H1 (cell line): ENCODE data around the gene ADGRV1. TPM values are rescaled to one million over a fixed set of nuclear protein-coding genes. Genes with fewer than 3 reads are reported as not detected.

ENCODE experiments used
- CTCF ChIA-PET: fragments of 300-600 bp; sonication (Branson Sonifier 250); formaldehyde crosslinking; loops from one replicate; lab custom pipeline; 2021; ENCODE audit not compliant: partially characterized antibody; lab: Charles Lee
- POLR2A ChIA-PET: fragments of 300-600 bp; sonication (Branson Sonifier 250); formaldehyde crosslinking; loops from one replicate; lab custom pipeline; 2021; ENCODE audit warnings: inconsistent platforms; ENCODE audit not compliant: partially characterized antibody; lab: Charles Lee
- DNase-seq, 2 experiments: peaks; one replicate each; pipeline versions ENCODE4 v3.0.0 to v3.0.0-alpha.2; 2010 to 2022; ENCODE audit warnings: low spot score in 2 of 2, low read depth in 1 of 2, mixed read lengths in 1 of 2
- FAIRE-seq: peaks from 2 replicates; lab custom pipeline; 2011; peaks lifted over from hg19 to GRCh38; lab: Jason Lieb, UNC
- H2AFZ ChIP-seq: 2 replicates; pipeline ENCODE4 v1.8.1; 2012; ENCODE audit warnings: low read length, inconsistent platforms
- H2AK5ac ChIP-seq: 2 replicates; pipeline ENCODE4 v1.6.1; 2013; ENCODE audit warnings: low read depth, low read length
- H2BK120ac ChIP-seq: replicated peaks from 2 replicates; pipeline ENCODE3; 2013; ENCODE audit warnings: low read depth, low read length, inconsistent platforms
- H2BK12ac ChIP-seq: 2 replicates; pipeline ENCODE4 v1.6.1; 2013; ENCODE audit warnings: low read depth, low read length
- H2BK15ac ChIP-seq: 2 replicates; pipeline ENCODE4 v1.6.1; 2013; ENCODE audit warnings: low read length
- H2BK20ac ChIP-seq: 2 replicates; pipeline ENCODE4 v1.6.1; 2013; ENCODE audit warnings: low read length
- H2BK5ac ChIP-seq: 2 replicates; pipeline ENCODE4 v1.6.1; 2013; ENCODE audit warnings: low read depth, low read length
- H3K14ac ChIP-seq: 2 replicates; pipeline ENCODE4 v1.6.1; 2013; ENCODE audit warnings: inconsistent platforms; ENCODE audit not compliant: insufficient read length
- H3K18ac ChIP-seq: 2 replicates; pipeline ENCODE4 v1.6.1; 2013; ENCODE audit warnings: low read length; ENCODE audit errors: extremely low read depth
- H3K23ac ChIP-seq: 2 replicates; pipeline ENCODE4 v1.6.1; 2013; ENCODE audit warnings: inconsistent platforms; ENCODE audit not compliant: insufficient read length
- H3K23me2 ChIP-seq: 2 replicates; pipeline ENCODE4 v1.6.1; 2013; ENCODE audit warnings: low read depth, low read length
- H3K27ac ChIP-seq: 2 replicates; pipeline ENCODE4 v1.6.1; 2011; ENCODE audit warnings: low read depth, low read length, inconsistent platforms
- H3K27me3 ChIP-seq, 4 experiments: replicated peaks in 1 of 4; 1 replicate in 1 of 4; 2 replicates in 3 of 4; pipeline versions ENCODE4 v1.6.1 to v1.8.1; 2011 to 2013; ENCODE audit warnings: low read length in 3 of 4, mild to moderate bottlenecking in 3 of 4, inconsistent platforms in 2 of 4, mixed read lengths in 2 of 4, moderate library complexity in 1 of 4; ENCODE audit not compliant: control insufficient read depth in 3 of 4, insufficient read depth in 3 of 4; ENCODE audit errors: extremely low read depth in 1 of 4
- H3K36me3 ChIP-seq, 4 experiments: 2 replicates each; pipeline versions ENCODE4 v1.6.1 to v1.8.1; 2011 to 2013; ENCODE audit warnings: mild to moderate bottlenecking in 4 of 4, low read length in 3 of 4, moderate library complexity in 2 of 4, control low read depth in 1 of 4, inconsistent platforms in 1 of 4; ENCODE audit not compliant: insufficient read depth in 4 of 4, control insufficient read depth in 2 of 4
- H3K4ac ChIP-seq: replicated peaks from 2 replicates; pipeline ENCODE3; 2013; ENCODE audit warnings: low read length, low read depth, mixed read lengths, inconsistent platforms; ENCODE audit not compliant: insufficient read length
- H3K4me1 ChIP-seq, 4 experiments: replicated peaks in 1 of 4; 1 replicate in 1 of 4; 2 replicates in 3 of 4; pipeline versions ENCODE4 v1.6.1 to v1.8.1; 2011 to 2013; ENCODE audit warnings: low read length in 3 of 4, inconsistent platforms in 2 of 4, mixed read lengths in 1 of 4; ENCODE audit not compliant: insufficient read depth in 4 of 4, control insufficient read depth in 3 of 4
- H3K4me2 ChIP-seq, 2 experiments: 2 replicates each; pipeline versions ENCODE4 v1.6.1 to v1.8.1; 2011 to 2013; ENCODE audit warnings: low read depth in 2 of 2, low read length in 2 of 2, control low read depth in 1 of 2, inconsistent platforms in 1 of 2, mild to moderate bottlenecking in 1 of 2; ENCODE audit not compliant: insufficient read depth in 1 of 2
- H3K4me3 ChIP-seq, 4 experiments: fragments of 200-600, 300-600 bp in 1 of 4; sonication (generic), shearing (Covaris generic), sonication (Bioruptor Twin) in 1 of 4; 2 replicates each; pipeline versions ENCODE4 v1.5.1 to v1.8.1; 2011 to 2016; ENCODE audit warnings: low read length in 4 of 4, low read depth in 3 of 4, control low read depth in 2 of 4, inconsistent platforms in 2 of 4, mild to moderate bottlenecking in 2 of 4, mixed read lengths in 1 of 4, moderate library complexity in 1 of 4; ENCODE audit not compliant: insufficient read depth in 2 of 4; ENCODE audit errors: extremely low read depth in 1 of 4
- H3K56ac ChIP-seq: replicated peaks from 2 replicates; pipeline ENCODE3; 2013; ENCODE audit warnings: low read depth, mild to moderate bottlenecking, mixed read lengths, low read length, inconsistent platforms; ENCODE audit not compliant: insufficient read length
- H3K79me1 ChIP-seq: 2 replicates; pipeline ENCODE4 v1.6.1; 2013; ENCODE audit warnings: low read depth, low read length, control low read depth
- H3K79me2 ChIP-seq, 2 experiments: 2 replicates each; pipeline versions ENCODE4 v1.6.1 to v1.8.1; 2012 to 2013; ENCODE audit warnings: low read length in 2 of 2, mild to moderate bottlenecking in 2 of 2, inconsistent platforms in 1 of 2; ENCODE audit not compliant: insufficient read depth in 2 of 2, control insufficient read depth in 1 of 2
- H3K9ac ChIP-seq, 4 experiments: replicated peaks in 1 of 4; 1 replicate in 1 of 4; 2 replicates in 3 of 4; pipeline versions ENCODE4 v1.6.1 to v1.8.1; 2011 to 2013; ENCODE audit warnings: low read depth in 3 of 4, low read length in 3 of 4, control low read depth in 2 of 4, mild to moderate bottlenecking in 2 of 4, moderate library complexity in 2 of 4, inconsistent platforms in 1 of 4; ENCODE audit errors: extremely low read depth in 1 of 4
- H3K9me3 ChIP-seq, 2 experiments: 2 replicates each; pipeline versions ENCODE4 v1.6.1 to v1.8.1; 2012 to 2013; ENCODE audit warnings: mild to moderate bottlenecking in 2 of 2, moderate library complexity in 2 of 2, control low read depth in 1 of 2, inconsistent platforms in 1 of 2, low read depth in 1 of 2, low read length in 1 of 2, mixed read lengths in 1 of 2; ENCODE audit not compliant: insufficient read depth in 2 of 2
- H4K20me1 ChIP-seq, 2 experiments: replicated peaks in 1 of 2; 2 replicates each; pipeline versions ENCODE3 to v1.8.1; 2011 to 2013; ENCODE audit warnings: inconsistent platforms in 2 of 2, low read length in 2 of 2, mild to moderate bottlenecking in 1 of 2; ENCODE audit not compliant: insufficient read depth in 2 of 2, control insufficient read depth in 1 of 2
- H4K5ac ChIP-seq: 2 replicates; pipeline ENCODE4 v1.6.1; 2013; ENCODE audit warnings: low read length, low read depth, mixed read lengths, inconsistent platforms; ENCODE audit not compliant: insufficient read length
- H4K8ac ChIP-seq: 2 replicates; pipeline ENCODE4 v1.8.0; 2013; ENCODE audit warnings: mild to moderate bottlenecking, moderate library complexity, low read length, inconsistent platforms; ENCODE audit not compliant: insufficient read depth; ENCODE audit errors: extremely low read depth
- H4K91ac ChIP-seq: replicated peaks from 2 replicates; pipeline ENCODE3; 2013; ENCODE audit warnings: low read length, mixed read lengths, inconsistent platforms; ENCODE audit not compliant: insufficient read length
- EP300 ChIP-seq, 2 experiments: IDR thresholded peaks; 1 replicate in 1 of 2; 2 replicates in 1 of 2; pipeline ENCODE4 v1.6.1; 2011 to 2012; ENCODE audit warnings: low read depth in 2 of 2, low read length in 2 of 2, mild to moderate bottlenecking in 2 of 2, borderline replicate concordance in 1 of 2, inconsistent platforms in 1 of 2, moderate library complexity in 1 of 2
- MAX ChIP-seq: IDR thresholded peaks from 2 replicates; pipeline ENCODE4 v1.6.1; 2012; ENCODE audit warnings: inconsistent platforms
- PHF8 ChIP-seq: fragments of 200-600 bp; sonication (generic); conservative IDR thresholded peaks from 2 replicates; pipeline ENCODE4 v1.7.1; 2012; ENCODE audit warnings: low read depth, mild to moderate bottlenecking, inconsistent platforms, low read length, moderate library complexity
- WGBS, 2 experiments: shearing (Covaris generic) in 1 of 2; methylation state at CpG; one replicate each; pipeline versions ENCODE4 v1.1.6 to v1.1.7; 2013 to 2015; ENCODE audit warnings: low lambda C conversion rate in 2 of 2, mixed read lengths in 2 of 2, inconsistent platforms in 1 of 2, low coverage in 1 of 2, missing lambda C conversion rate in 1 of 2; ENCODE audit not compliant: insufficient replicate concordance in 2 of 2, insufficient coverage in 1 of 2, insufficient read length in 1 of 2; ENCODE audit errors: extremely low coverage in 1 of 2, missing lambda C conversion rate in 1 of 2; 5-methylcytosine and 5-hydroxymethylcytosine counted together
- polyA plus RNA-seq, 7 experiments: library from polyadenylated mRNA; depleted of rRNA in 3 of 7; stranded (reverse) in 5 of 7; unstranded in 2 of 7; fragments of >200 nt in 5 of 7; fragments of 200-250 nt in 2 of 7; gene quantifications; 1 replicate in 5 of 7; 2 replicates in 1 of 7; 4 replicates in 1 of 7; pipeline versions ENCODE4 v1.2.1 to v1.2.3, GENCODE V29; 2011 to 2013; ENCODE audit warnings: missing spikeins in 2 of 7, mixed read lengths in 2 of 7
- total RNA-seq: library from RNA; stranded (reverse); fragmentation: NEBNext Ultra II Directional; extraction: Animal tissue kit (Norgen Biotek cat#: 25700); gene quantifications from 2 replicates; pipeline ENCODE4 v1.2.1, GENCODE V29; 2021

Gene ADGRV1
- total and polyA plus RNA-seq, 2 of the 8 experiments (the other 6 are each of a cell fraction or from before 2014, with no cell fraction given), result 53.1 to 62.2 TPM

GRCh38 chr5:90615355-90615754 is 56.8 kb downstream of the ADGRV1 start:
- POLR2A ChIA-PET, result no interaction called here
- H2AFZ ChIP-seq, result no peak overlapping the region
- no peak overlapping the region for H2BK5ac ChIP-seq

More at GRCh38 chr5:90615355-90615754, 56.8 kb downstream of the ADGRV1 start:
- Histone ChIP-seq H3K18ac (no peak overlapping the region), H3K4me1 (peaks cover 0 to 5% (median 0%) of the 10 kb centered on the region in 4 experiments; a peak in 2 of 7 replicates), H4K8ac (no peak overlapping the region), H3K79me1 (no peaks in the 10 kb centered on the region), H4K5ac (no peak overlapping the region), H3K9ac (no peak overlapping the region), H2AK5ac (no peak overlapping the region), H3K23me2 (no peaks in the 10 kb centered on the region), H3K36me3 (peaks cover 0 to 27% (median 3%) of the 10 kb centered on the region in 4 experiments; a peak in 3 of 8 replicates), H2BK15ac (no peak overlapping the region), H4K91ac (no peak overlapping the region), H3K56ac (no peak overlapping the region), H3K27me3 (no peaks in the 10 kb centered on the region), H3K27ac (no peak overlapping the region), H2BK120ac (no peak overlapping the region), H4K20me1 (peaks cover 0 to 2% of the 10 kb centered on the region in 2 experiments), H2BK20ac (no peak overlapping the region), H3K4me3 (no peak overlapping the region), H3K4me2 (no peak overlapping the region), H3K14ac (no peak overlapping the region), H3K9me3 (no peaks in the 10 kb centered on the region), H3K79me2 (peaks cover 0 to 42% of the 10 kb centered on the region in 2 experiments; a peak in 2 of 4 replicates), H3K4ac (no peak overlapping the region), H3K23ac (no peak overlapping the region), H2BK12ac (no peak overlapping the region)
- CTCF ChIA-PET, result interaction anchor here (0.6 to 4.5 kb wide), 3 partner anchors 11 to 150 kb away, joined by 3 to 33 read pairs (median 4); no protein-coding TSS in a partner anchor
- FAIRE-seq (no peak), DNase-seq (no peak)
- WGBS, 2 experiments, result 93 to 100% methylated on average over 2 to 3 of the region's 3 CpGs
- TF ChIP-seq PHF8, result no peak
- TF ChIP-seq MAX, result no peak
- TF ChIP-seq EP300 (IDR thresholded peaks at IDR 0.05; ENCODE audit: borderline replicate concordance in 1 of 2, low read depth in 2 of 2, low read length in 2 of 2), result no peak
